ENCODE measurements around the gene SORCS2. TPM values are rescaled to one million over a fixed set of nuclear protein-coding genes. Genes with fewer than 3 reads are reported as not detected.

Gene SORCS2
- total RNA-seq, 2 donors from 2014 or later: 0.68 to 0.92 TPM

DNA sequence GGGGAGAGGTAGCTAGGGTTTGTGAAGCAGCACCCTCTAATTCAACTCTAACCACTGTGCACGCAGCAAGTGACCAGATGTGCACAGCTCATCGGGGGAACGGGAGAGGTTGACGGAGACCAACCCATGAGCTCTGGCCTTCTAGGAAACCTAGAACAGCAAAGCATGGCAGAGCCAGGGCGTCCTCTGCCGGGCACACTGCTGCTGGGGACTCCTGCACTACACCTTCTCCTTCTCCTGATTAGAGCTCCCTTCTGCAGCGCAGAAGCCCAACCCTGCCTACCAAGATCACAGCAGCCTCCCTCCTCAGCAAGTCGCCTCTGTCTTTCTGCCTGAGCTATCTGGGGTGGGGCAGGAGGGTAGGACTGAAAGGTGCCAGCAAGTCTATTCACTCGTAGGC, 494.7 kb downstream of the SORCS2 start:
- Histone ChIP-seq H3K4me1 (ENCODE audit: control insufficient read depth in 1 of 2, low read depth in 2 of 2) (no peaks in the 10 kb centered on the region), H3K36me3 (no peaks in the 10 kb centered on the region), H3K27me3 (replicated peaks; ENCODE audit: insufficient read depth) (no peaks in the 10 kb centered on the region), H3K4me3 (no peak overlapping the region), H3K27ac (no peak overlapping the region), H3K9me3 (peaks cover 7% of the 10 kb centered on the region)
- TF ChIP-seq, protein P1, sequence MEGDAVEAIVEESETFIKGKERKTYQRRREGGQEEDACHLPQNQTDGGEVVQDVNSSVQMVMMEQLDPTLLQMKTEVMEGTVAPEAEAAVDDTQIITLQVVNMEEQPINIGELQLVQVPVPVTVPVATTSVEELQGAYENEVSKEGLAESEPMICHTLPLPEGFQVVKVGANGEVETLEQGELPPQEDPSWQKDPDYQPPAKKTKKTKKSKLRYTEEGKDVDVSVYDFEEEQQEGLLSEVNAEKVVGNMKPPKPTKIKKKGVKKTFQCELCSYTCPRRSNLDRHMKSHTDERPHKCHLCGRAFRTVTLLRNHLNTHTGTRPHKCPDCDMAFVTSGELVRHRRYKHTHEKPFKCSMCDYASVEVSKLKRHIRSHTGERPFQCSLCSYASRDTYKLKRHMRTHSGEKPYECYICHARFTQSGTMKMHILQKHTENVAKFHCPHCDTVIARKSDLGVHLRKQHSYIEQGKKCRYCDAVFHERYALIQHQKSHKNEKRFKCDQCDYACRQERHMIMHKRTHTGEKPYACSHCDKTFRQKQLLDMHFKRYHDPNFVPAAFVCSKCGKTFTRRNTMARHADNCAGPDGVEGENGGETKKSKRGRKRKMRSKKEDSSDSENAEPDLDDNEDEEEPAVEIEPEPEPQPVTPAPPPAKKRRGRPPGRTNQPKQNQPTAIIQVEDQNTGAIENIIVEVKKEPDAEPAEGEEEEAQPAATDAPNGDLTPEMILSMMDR (IDR thresholded peaks at IDR 0.05): no peak
- no peak for ATAC-seq (ENCODE audit: insufficient number of reproducible peaks, low FRiP score, low read depth)
- DNase-seq (ENCODE audit: low spot score): no peak

- Histone ChIP-seq H3K9me3 (peaks cover 3% of the 10 kb centered on the region), H3K4me1 (ENCODE audit: control insufficient read depth in 1 of 2, low read depth in 2 of 2) (no peaks in the 10 kb centered on the region), H3K27ac (no peak overlapping the region), H3K4me3 (no peak overlapping the region), H3K27me3 (replicated peaks; ENCODE audit: insufficient read depth) (no peaks in the 10 kb centered on the region), H3K36me3 (no peaks in the 10 kb centered on the region)
- DNase-seq (ENCODE audit: low spot score) (no peak), ATAC-seq (ENCODE audit: insufficient number of reproducible peaks, low FRiP score, low read depth) (no peak)
- TF ChIP-seq, protein P1 (IDR thresholded peaks at IDR 0.05): no peak
Measured at GRCh38 chr4:7687796-7688195, 495.5 kb downstream of the SORCS2 start.

- Histone ChIP-seq H3K4me1 (ENCODE audit: control insufficient read depth in 1 of 2, low read depth in 2 of 2) (no peaks in the 10 kb centered on the region), H3K27ac (no peak overlapping the region), H3K27me3 (replicated peaks; ENCODE audit: insufficient read depth) (no peaks in the 10 kb centered on the region), H3K36me3 (no peaks in the 10 kb centered on the region), H3K4me3 (no peak overlapping the region), H3K9me3 (no peaks in the 10 kb centered on the region)
- ATAC-seq (ENCODE audit: insufficient number of reproducible peaks, low FRiP score, low read depth): no peak
- TF ChIP-seq, protein P1 (IDR thresholded peaks at IDR 0.05): no peak
- no peak for DNase-seq (ENCODE audit: low spot score)
Measured at GRCh38 chr4:7689773-7690693, 497.7 kb downstream of the SORCS2 start.

- DNase-seq (ENCODE audit: low spot score): no peak
- H3K36me3 ChIP-seq: no peaks in the 10 kb centered on the region
- no peaks in the 10 kb centered on the region for H3K4me1 ChIP-seq (ENCODE audit: control insufficient read depth in 1 of 2, low read depth in 2 of 2)
- ATAC-seq (ENCODE audit: insufficient number of reproducible peaks, low FRiP score, low read depth): no peak
- no peaks in the 10 kb centered on the region for H3K9me3 ChIP-seq
- H3K27ac ChIP-seq: no peak overlapping the region
- H3K4me3 ChIP-seq: no peak overlapping the region
- TF ChIP-seq, protein P1 (IDR thresholded peaks at IDR 0.05): no peak
- H3K27me3 ChIP-seq (replicated peaks; ENCODE audit: insufficient read depth): no peaks in the 10 kb centered on the region
Measured at GRCh38 chr4:7691061-7691460, 498.7 kb downstream of the SORCS2 start.

- Histone ChIP-seq H3K4me3 (no peak overlapping the region), H3K36me3 (no peaks in the 10 kb centered on the region), H3K27me3 (replicated peaks; ENCODE audit: insufficient read depth) (no peaks in the 10 kb centered on the region), H3K27ac (no peak overlapping the region), H3K9me3 (no peaks in the 10 kb centered on the region), H3K4me1 (ENCODE audit: control insufficient read depth in 1 of 2, low read depth in 2 of 2) (no peaks in the 10 kb centered on the region)
- TF ChIP-seq, protein P1 (IDR thresholded peaks at IDR 0.05): no peak
- DNase-seq (ENCODE audit: low spot score): no peak
- no peak for ATAC-seq (ENCODE audit: insufficient number of reproducible peaks, low FRiP score, low read depth)
Measured at GRCh38 chr4:7691982-7692381, 499.6 kb downstream of the SORCS2 start.
